Measurements from ENCODE around the gene CLDND2.

CLDND2 gene

DNA sequence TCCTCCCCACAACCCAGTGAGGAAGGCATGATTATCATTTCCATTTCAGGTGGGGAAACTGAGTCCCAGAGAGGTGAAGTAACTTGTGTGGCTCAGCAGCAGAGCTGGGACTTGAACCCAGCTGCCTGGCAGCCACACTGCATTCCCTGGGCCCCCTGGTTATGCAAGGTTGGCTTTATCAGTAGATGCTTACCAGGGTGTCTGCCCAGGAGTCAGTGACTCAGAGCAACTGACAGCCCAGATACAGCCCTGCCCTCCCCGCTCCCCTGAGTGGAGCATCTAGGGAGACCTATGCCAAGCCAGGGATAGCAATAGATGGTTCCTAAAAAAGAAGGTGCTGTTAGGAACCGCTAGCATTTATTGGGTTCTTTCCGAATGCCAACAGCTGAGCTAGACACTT is 51.4 kb downstream of the CLDND2 start:
- no peak for DNase-seq (ENCODE audit: extremely low read depth, low read depth)
- TF ChIP-seq, protein P1, sequence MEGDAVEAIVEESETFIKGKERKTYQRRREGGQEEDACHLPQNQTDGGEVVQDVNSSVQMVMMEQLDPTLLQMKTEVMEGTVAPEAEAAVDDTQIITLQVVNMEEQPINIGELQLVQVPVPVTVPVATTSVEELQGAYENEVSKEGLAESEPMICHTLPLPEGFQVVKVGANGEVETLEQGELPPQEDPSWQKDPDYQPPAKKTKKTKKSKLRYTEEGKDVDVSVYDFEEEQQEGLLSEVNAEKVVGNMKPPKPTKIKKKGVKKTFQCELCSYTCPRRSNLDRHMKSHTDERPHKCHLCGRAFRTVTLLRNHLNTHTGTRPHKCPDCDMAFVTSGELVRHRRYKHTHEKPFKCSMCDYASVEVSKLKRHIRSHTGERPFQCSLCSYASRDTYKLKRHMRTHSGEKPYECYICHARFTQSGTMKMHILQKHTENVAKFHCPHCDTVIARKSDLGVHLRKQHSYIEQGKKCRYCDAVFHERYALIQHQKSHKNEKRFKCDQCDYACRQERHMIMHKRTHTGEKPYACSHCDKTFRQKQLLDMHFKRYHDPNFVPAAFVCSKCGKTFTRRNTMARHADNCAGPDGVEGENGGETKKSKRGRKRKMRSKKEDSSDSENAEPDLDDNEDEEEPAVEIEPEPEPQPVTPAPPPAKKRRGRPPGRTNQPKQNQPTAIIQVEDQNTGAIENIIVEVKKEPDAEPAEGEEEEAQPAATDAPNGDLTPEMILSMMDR (IDR thresholded peaks at IDR 0.05; ENCODE audit: low read depth, low read length, missing control alignments) = no peak
- no peak overlapping the region for H3K4me3 ChIP-seq (replicated peaks; ENCODE audit: low read depth, low read length)
